Neural progenitor cell (in vitro differentiated cells): ENCODE measurements around the gene CHKB. TPM values are rescaled to one million over a fixed set of nuclear protein-coding genes. Genes with fewer than 3 reads are reported as not detected.

Experiments
- DNase-seq: peaks from one replicate; pipeline ENCODE4 v3.0.0-alpha.2; 2016; ENCODE audit warnings: low spot score
- H2AFZ ChIP-seq: fragments of 200-600 bp; sonication (generic); replicated peaks from 2 replicates; pipeline ENCODE4 v1.6.1; 2016; ENCODE audit warnings: antibody characterized with exemption
- H3F3A ChIP-seq: fragments of 200-600 bp; sonication (generic); 2 replicates; pipeline ENCODE4 v1.6.1; 2016; ENCODE audit warnings: antibody characterized with exemption, low read depth
- H3K27ac ChIP-seq: fragments of 200-600 bp; sonication (generic); 2 replicates; pipeline ENCODE4 v1.5.1; 2016; ENCODE audit warnings: mild to moderate bottlenecking
- H3K27me3 ChIP-seq: fragments of 200-600 bp; sonication (generic); 2 replicates; pipeline ENCODE4 v1.6.1; 2016; ENCODE audit warnings: mild to moderate bottlenecking, moderate library complexity
- H3K36me3 ChIP-seq: fragments of 200-600 bp; sonication (generic); 2 replicates; pipeline ENCODE4 v1.5.1; 2016
- H3K4me1 ChIP-seq: fragments of 200-600 bp; sonication (generic); 2 replicates; pipeline ENCODE4 v1.6.1; 2016; ENCODE audit warnings: mixed run types
- H3K4me2 ChIP-seq: fragments of 200-600 bp; sonication (generic); 2 replicates; pipeline ENCODE4 v1.6.1; 2016
- H3K4me3 ChIP-seq: fragments of 200-600 bp; sonication (generic); 2 replicates; pipeline ENCODE4 v1.5.1; 2016
- H3K79me2 ChIP-seq: fragments of 200-600 bp; sonication (generic); 2 replicates; pipeline ENCODE4 v1.6.1; 2016; ENCODE audit warnings: low read depth
- H3K9ac ChIP-seq: fragments of 200-600 bp; sonication (generic); 2 replicates; pipeline ENCODE4 v1.6.1; 2016
- H3K9me3 ChIP-seq: fragments of 200-600 bp; sonication (generic); 2 replicates; pipeline ENCODE4 v1.5.1; 2016; ENCODE audit warnings: low read depth
- H4K20me1 ChIP-seq: fragments of 200-600 bp; sonication (generic); 2 replicates; pipeline ENCODE4 v1.6.1; 2016; ENCODE audit warnings: low read depth
- H3K27ac Mint-ChIP-seq: 3 replicates; pipeline ENCODE4 v1.8.0; 2021; ENCODE audit warnings: mixed read lengths
- H3K27me3 Mint-ChIP-seq: 2 replicates; pipeline ENCODE4 v1.8.0; 2022; ENCODE audit warnings: low read depth, mild to moderate bottlenecking, inconsistent platforms, moderate library complexity, mixed read lengths; ENCODE audit not compliant: insufficient read depth
- H3K36me3 Mint-ChIP-seq: 3 replicates; pipeline ENCODE4 v1.8.0; 2021; ENCODE audit warnings: mixed read lengths
- H3K4me1 Mint-ChIP-seq: 3 replicates; pipeline ENCODE4 v1.8.0; 2021; ENCODE audit warnings: mixed read lengths
- H3K4me3 Mint-ChIP-seq: 3 replicates; pipeline ENCODE4 v1.8.0; 2021; ENCODE audit warnings: mild to moderate bottlenecking, moderate library complexity, mixed read lengths
- H3K9me3 Mint-ChIP-seq: 3 replicates; pipeline ENCODE4 v1.8.0; 2020; ENCODE audit warnings: mixed read lengths
- CTCF ChIP-seq: fragments of 200-600 bp; sonication (generic); IDR thresholded peaks from 2 replicates; pipeline ENCODE4 v1.5.1; 2017; ENCODE audit warnings: antibody characterized with exemption, mild to moderate bottlenecking
- EZH2 ChIP-seq: fragments of 200-600 bp; sonication (generic); IDR thresholded peaks from 2 replicates; pipeline ENCODE4 v1.6.1; 2017; ENCODE audit warnings: antibody characterized with exemption, mild to moderate bottlenecking, moderate library complexity
- EZH2phosphoT487 ChIP-seq: fragments of 200-600 bp; sonication (generic); IDR thresholded peaks from 2 replicates; pipeline ENCODE4 v1.6.1; 2017; ENCODE audit warnings: antibody characterized with exemption
- total RNA-seq: library from RNA; depleted of rRNA; stranded (reverse); fragments of >200 nt; gene quantifications from 2 replicates; pipeline ENCODE4 v1.2.3, GENCODE V29; 2015; ENCODE audit warnings: low replicate concordance

Gene CHKB
- total RNA-seq, 1 donor from 2014 or later: 67.4 TPM

DNA sequence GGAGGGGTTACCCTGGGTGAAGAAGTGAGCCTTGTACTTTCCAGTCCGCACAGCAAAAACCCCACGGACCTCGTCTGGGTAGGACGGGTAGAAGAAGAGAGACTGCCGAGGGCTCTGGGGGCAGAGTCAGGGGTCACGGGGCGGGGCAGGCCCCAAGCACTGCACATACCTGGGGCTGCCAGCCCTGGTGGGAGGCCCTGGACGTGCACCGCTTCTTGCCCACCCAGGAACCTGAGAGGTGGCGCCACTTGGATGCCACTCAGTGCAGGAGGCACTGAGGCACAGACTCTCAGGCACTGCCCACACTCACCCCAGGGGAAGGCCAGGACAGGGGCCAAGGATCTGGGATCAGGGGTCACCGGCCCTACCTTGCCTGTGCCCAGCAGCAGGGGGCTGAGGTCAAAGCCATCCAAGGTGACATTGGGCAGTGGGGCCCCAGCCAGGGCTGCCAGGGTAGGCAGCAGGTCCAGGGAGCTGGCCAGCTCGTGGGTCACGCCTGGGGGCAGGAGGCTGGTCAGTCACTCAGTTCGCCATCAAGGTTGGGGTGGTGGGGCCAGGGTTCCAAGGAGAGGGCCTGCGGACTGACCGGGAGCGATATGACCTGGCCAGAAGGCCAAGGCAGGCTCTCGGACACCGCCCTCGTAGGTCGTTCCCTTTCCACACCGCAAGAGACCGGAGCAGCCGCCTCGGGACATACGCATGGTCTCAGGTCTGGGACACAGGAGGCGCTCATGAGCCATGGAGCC is 43.1 kb upstream of the CHKB start:
- H3K9me3 ChIP-seq: no peaks in the 10 kb centered on the region
- H3K27me3 ChIP-seq: peaks cover 16% of the 10 kb centered on the region
- peak; percentile 50 for DNase-seq
- H3K36me3 Mint-ChIP-seq: no peaks in the 10 kb centered on the region
- H3K27ac ChIP-seq: no peak overlapping the region
- no peak overlapping the region for H3K4me2 ChIP-seq
- H4K20me1 ChIP-seq: peaks cover 4% of the 10 kb centered on the region
- no peaks in the 10 kb centered on the region for H3K9me3 Mint-ChIP-seq
- no peak overlapping the region for H3K27ac Mint-ChIP-seq
- H3K4me3 Mint-ChIP-seq: no peak overlapping the region
- peaks cover 18% of the 10 kb centered on the region for H3K4me1 ChIP-seq
- no peak for TF ChIP-seq EZH2
- peak; percentile 41 for TF ChIP-seq CTCF
- H3K4me1 Mint-ChIP-seq: peaks cover 35% of the 10 kb centered on the region
- peaks cover 28% of the 10 kb centered on the region for H3F3A ChIP-seq
- no peaks in the 10 kb centered on the region for H3K79me2 ChIP-seq
- no peak overlapping the region for H3K9ac ChIP-seq
- no peaks in the 10 kb centered on the region for H3K36me3 ChIP-seq
- no peak overlapping the region for H2AFZ ChIP-seq
- H3K27me3 Mint-ChIP-seq: peaks cover 2% of the 10 kb centered on the region
- no peak overlapping the region for H3K4me3 ChIP-seq

DNA sequence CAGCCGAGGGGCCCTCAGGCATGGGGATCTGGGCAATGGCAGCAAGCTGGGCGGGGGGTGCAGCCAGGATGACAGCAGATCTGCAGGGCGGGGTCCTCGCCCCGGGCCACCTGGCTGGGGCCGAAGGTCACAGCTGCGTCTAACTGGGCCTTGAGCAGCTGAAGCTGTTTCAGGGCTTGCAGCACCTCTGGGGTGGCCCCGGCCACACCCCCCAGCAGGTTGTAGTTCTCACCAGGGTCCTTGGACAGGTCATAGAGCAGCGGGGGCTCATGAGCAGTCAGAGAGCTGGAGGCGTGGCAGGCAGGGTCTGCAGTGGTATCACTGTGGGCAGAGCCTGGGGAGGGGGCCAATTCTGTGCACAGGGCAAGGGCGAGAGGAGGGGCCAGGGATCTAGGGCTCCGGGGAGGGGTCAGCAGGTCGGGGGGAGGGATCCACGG is 42.5 kb upstream of the CHKB start:
- peaks cover 20% of the 10 kb centered on the region for H3K4me1 ChIP-seq
- no peak overlapping the region for H3K27ac Mint-ChIP-seq
- H3K27me3 Mint-ChIP-seq: peaks cover 2% of the 10 kb centered on the region
- H3K27me3 ChIP-seq: peaks cover 19% of the 10 kb centered on the region
- H3K9me3 Mint-ChIP-seq: no peaks in the 10 kb centered on the region
- H3K9ac ChIP-seq: no peak overlapping the region
- no peaks in the 10 kb centered on the region for H3K9me3 ChIP-seq
- no peak overlapping the region for H3K4me3 ChIP-seq
- TF ChIP-seq EZH2 (no peak), EZH2phosphoT487 (no peak), CTCF (no peak)
- H3K4me1 Mint-ChIP-seq: peaks cover 38% of the 10 kb centered on the region
- H3K4me3 Mint-ChIP-seq: no peak overlapping the region
- H3K79me2 ChIP-seq: no peaks in the 10 kb centered on the region
- H3F3A ChIP-seq: peaks cover 28% of the 10 kb centered on the region
- no peak for DNase-seq
- H2AFZ ChIP-seq: no peak overlapping the region
- H3K4me2 ChIP-seq: no peak overlapping the region
- no peak overlapping the region for H3K27ac ChIP-seq
- no peaks in the 10 kb centered on the region for H3K36me3 ChIP-seq
- H3K36me3 Mint-ChIP-seq: no peaks in the 10 kb centered on the region
- peaks cover 4% of the 10 kb centered on the region for H4K20me1 ChIP-seq

GRCh38 chr22:50624347-50625130 is 41.9 kb upstream of the CHKB start:
- peaks cover 4% of the 10 kb centered on the region for H4K20me1 ChIP-seq
- H3K27me3 ChIP-seq: peaks cover 20% of the 10 kb centered on the region
- no peak overlapping the region for H3K4me3 Mint-ChIP-seq
- H3K36me3 ChIP-seq: no peaks in the 10 kb centered on the region
- no peak overlapping the region for H3K27ac ChIP-seq
- no peaks in the 10 kb centered on the region for H3K9me3 Mint-ChIP-seq
- no peaks in the 10 kb centered on the region for H3K79me2 ChIP-seq
- H3K27ac Mint-ChIP-seq: no peak overlapping the region
- H3K27me3 Mint-ChIP-seq: peaks cover 2% of the 10 kb centered on the region
- no peak overlapping the region for H3K4me3 ChIP-seq
- no peak overlapping the region for H3K9ac ChIP-seq
- peaks cover 20% of the 10 kb centered on the region for H3K4me1 ChIP-seq
- H3K4me1 Mint-ChIP-seq: peaks cover 38% of the 10 kb centered on the region
- H3K36me3 Mint-ChIP-seq: no peaks in the 10 kb centered on the region
- H3K9me3 ChIP-seq: no peaks in the 10 kb centered on the region
- H3K4me2 ChIP-seq: no peak overlapping the region
- H2AFZ ChIP-seq: no peak overlapping the region
- peaks cover 28% of the 10 kb centered on the region for H3F3A ChIP-seq
- TF ChIP-seq CTCF: no peak
- no peak for TF ChIP-seq EZH2phosphoT487
- TF ChIP-seq EZH2: no peak
- no peak for DNase-seq
